Mesendoderm (in vitro differentiated cells): ENCODE results near the gene TMA7.
A peak's percentile ranks its signal among the peaks of the same experiment; 100 is the strongest.
"Not testable (repeated sequence)": the region's sequence is repeated elsewhere in the genome, so short reads cannot be mapped to it uniquely, and the experiment has no call there.

ENCODE experiments used
- DNase-seq: peaks from one replicate; pipeline ENCODE4 v3.0.0; 2013
- H2AK5ac ChIP-seq: 2 replicates; pipeline ENCODE4 v1.6.1; 2013; ENCODE audit warnings: low read length, inconsistent platforms
- H2BK120ac ChIP-seq: 2 replicates; pipeline ENCODE4 v1.6.1; 2013; ENCODE audit warnings: low read depth, mild to moderate bottlenecking, low read length, moderate library complexity, mixed read lengths
- H2BK15ac ChIP-seq: replicated peaks from 2 replicates; pipeline ENCODE4 v1.6.1; 2013; ENCODE audit warnings: low read depth, mild to moderate bottlenecking, moderate library complexity
- H2BK5ac ChIP-seq: 2 replicates; pipeline ENCODE4 v1.6.1; 2013; ENCODE audit warnings: low read length, inconsistent platforms
- H3K18ac ChIP-seq: 2 replicates; pipeline ENCODE4 v1.6.1; 2013; ENCODE audit warnings: mild to moderate bottlenecking, low read length, mixed read lengths
- H3K23ac ChIP-seq: one replicate; pipeline ENCODE4 v1.6.1; 2013; ENCODE audit warnings: low read length
- H3K27ac ChIP-seq: 2 replicates; pipeline ENCODE4 v1.5.1; 2013; ENCODE audit warnings: low read depth, mild to moderate bottlenecking, inconsistent platforms, low read length, moderate library complexity
- H3K27me3 ChIP-seq: 2 replicates; pipeline ENCODE4 v1.6.1; 2013; ENCODE audit warnings: low read length, control low read depth, mild to moderate bottlenecking, inconsistent platforms; ENCODE audit not compliant: insufficient read depth, poor library complexity
- H3K36me3 ChIP-seq: 2 replicates; pipeline ENCODE4 v1.6.1; 2013; ENCODE audit warnings: low read length, inconsistent platforms; ENCODE audit not compliant: control insufficient read depth, insufficient read depth
- H3K4ac ChIP-seq: one replicate; pipeline ENCODE4 v1.6.1; 2013; ENCODE audit warnings: low read depth, mild to moderate bottlenecking, low read length, moderate library complexity
- H3K4me1 ChIP-seq: 2 replicates; pipeline ENCODE4 v1.6.1; 2013; ENCODE audit warnings: low read depth, low read length, inconsistent platforms; ENCODE audit not compliant: control insufficient read depth
- H3K4me2 ChIP-seq: 2 replicates; pipeline ENCODE4 v1.6.1; 2013; ENCODE audit warnings: low read length
- H3K4me3 ChIP-seq: 2 replicates; pipeline ENCODE4 v1.5.1; 2013; ENCODE audit warnings: mild to moderate bottlenecking, low read length
- H3K56ac ChIP-seq: one replicate; pipeline ENCODE4 v1.6.1; 2013; ENCODE audit warnings: low read length
- H3K79me1 ChIP-seq: 2 replicates; pipeline ENCODE4 v1.6.1; 2013; ENCODE audit warnings: low read length, inconsistent platforms
- H3K79me2 ChIP-seq: 2 replicates; pipeline ENCODE4 v1.6.1; 2013; ENCODE audit warnings: mild to moderate bottlenecking, low read length; ENCODE audit not compliant: control insufficient read depth, insufficient read depth
- H3K9ac ChIP-seq: 2 replicates; pipeline ENCODE4 v1.6.1; 2013; ENCODE audit warnings: low read length, inconsistent platforms
- H4K5ac ChIP-seq: one replicate; pipeline ENCODE4 v1.6.1; 2013; ENCODE audit warnings: low read length
- H4K8ac ChIP-seq: one replicate; pipeline ENCODE4 v1.6.1; 2013; ENCODE audit warnings: low read depth, mild to moderate bottlenecking, control low read depth, low read length, moderate library complexity
- WGBS: extraction: QIAGEN DNeasy Blood & Tissue Kit; methylation state at CpG from one replicate; pipeline ENCODE4 v1.1.7; 2013; ENCODE audit warnings: low lambda C conversion rate, missing lambda C conversion rate; ENCODE audit not compliant: insufficient coverage; ENCODE audit errors: extremely low coverage; 5-methylcytosine and 5-hydroxymethylcytosine counted together

TMA7 gene

GRCh38 chr3:48399387-48400172 is 40.5 kb upstream of the TMA7 start:
- no peak overlapping the region for H2BK120ac ChIP-seq
- no peak for DNase-seq
- H3K9ac ChIP-seq, result no peak overlapping the region
- H3K79me2 ChIP-seq, result no peaks in the 10 kb centered on the region
- no peak overlapping the region for H2BK5ac ChIP-seq
- no peak overlapping the region for H3K18ac ChIP-seq
- no peaks in the 10 kb centered on the region for H3K4me1 ChIP-seq
- H3K4me3 ChIP-seq, result no peak overlapping the region
- H3K4me2 ChIP-seq, result no peak overlapping the region
- H4K5ac ChIP-seq, result no peak overlapping the region
- no peak overlapping the region for H3K56ac ChIP-seq
- H3K27me3 ChIP-seq, result no peaks in the 10 kb centered on the region
- no peak overlapping the region for H2BK15ac ChIP-seq
- no peak overlapping the region for H3K4ac ChIP-seq
- H3K79me1 ChIP-seq, result no peaks in the 10 kb centered on the region
- H4K8ac ChIP-seq, result no peak overlapping the region
- H2AK5ac ChIP-seq, result no peak overlapping the region
- no CpG with 5 or more reads among the region's 4 CpGs for WGBS
- no peak overlapping the region for H3K23ac ChIP-seq
- no peak overlapping the region for H3K27ac ChIP-seq
- H3K36me3 ChIP-seq, result peaks cover 7% of the 10 kb centered on the region

- DNase-seq, result peak; percentile 82
- H3K4me1 ChIP-seq, result no peaks in the 10 kb centered on the region
- H3K4ac ChIP-seq, result no peak overlapping the region
- H3K79me1 ChIP-seq, result no peaks in the 10 kb centered on the region
- no peak overlapping the region for H3K23ac ChIP-seq
- H2AK5ac ChIP-seq, result no peak overlapping the region
- H3K56ac ChIP-seq, result no peak overlapping the region
- no peak overlapping the region for H3K4me2 ChIP-seq
- H3K4me3 ChIP-seq, result no peak overlapping the region
- no peak overlapping the region for H2BK120ac ChIP-seq
- peaks cover 12% of the 10 kb centered on the region for H3K36me3 ChIP-seq
- H3K79me2 ChIP-seq, result no peaks in the 10 kb centered on the region
- no peak overlapping the region for H2BK5ac ChIP-seq
- H2BK15ac ChIP-seq, result no peak overlapping the region
- no peak overlapping the region for H4K8ac ChIP-seq
- H3K18ac ChIP-seq, result no peak overlapping the region
- H3K27ac ChIP-seq, result no peak overlapping the region
- no peaks in the 10 kb centered on the region for H3K27me3 ChIP-seq
- no peak overlapping the region for H3K9ac ChIP-seq
- H4K5ac ChIP-seq, result no peak overlapping the region
- no CpG with 5 or more reads among the region's 6 CpGs for WGBS
These were observed 39.1 kb upstream of the TMA7 start for GRCh38 chr3:48400824-48401433.

DNA sequence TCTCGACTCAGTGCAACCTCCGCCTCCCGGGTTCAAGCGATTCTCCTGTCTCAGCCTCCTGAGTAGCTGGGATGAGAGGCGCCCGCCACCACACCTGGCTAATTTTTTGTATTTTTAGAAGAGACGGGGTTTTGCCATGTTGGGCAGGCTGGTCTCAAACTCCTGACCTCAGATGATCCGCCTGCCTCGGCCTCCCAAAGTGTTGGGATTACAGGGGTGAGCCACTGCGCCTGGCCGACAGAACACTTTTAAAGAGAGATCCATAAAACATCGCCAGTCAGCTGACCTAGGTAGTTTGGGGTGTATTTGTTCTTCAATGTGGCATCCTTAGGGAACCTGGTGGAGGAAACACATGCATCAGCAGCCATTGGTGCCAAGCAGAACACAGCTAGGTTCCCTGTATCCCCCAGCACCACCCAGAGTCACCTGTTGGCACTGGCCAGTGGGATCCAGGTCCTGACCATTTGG is 38.6 kb upstream of the TMA7 start:
- H3K4me2 ChIP-seq, H3K4ac ChIP-seq, H3K18ac ChIP-seq, DNase-seq, H3K23ac ChIP-seq, H3K79me1 ChIP-seq, H2BK120ac ChIP-seq, H3K56ac ChIP-seq, H3K9ac ChIP-seq, H3K27me3 ChIP-seq, H3K4me3 ChIP-seq, H3K79me2 ChIP-seq, H2BK5ac ChIP-seq, H4K5ac ChIP-seq, H2AK5ac ChIP-seq, H3K4me1 ChIP-seq, H3K27ac ChIP-seq, H2BK15ac ChIP-seq, H4K8ac ChIP-seq: not testable (repeated sequence)
- H3K36me3 ChIP-seq, result peaks cover 15% of the 10 kb centered on the region
- WGBS, result no CpG with 5 or more reads among the region's 12 CpGs

- no peaks in the 10 kb centered on the region for H3K4me1 ChIP-seq
- H3K18ac ChIP-seq, result no peak overlapping the region
- H3K79me2 ChIP-seq, result no peaks in the 10 kb centered on the region
- H3K56ac ChIP-seq, result no peak overlapping the region
- H2BK5ac ChIP-seq, result no peak overlapping the region
- no peak overlapping the region for H4K8ac ChIP-seq
- DNase-seq, result no peak
- H3K4ac ChIP-seq, result no peak overlapping the region
- H3K27ac ChIP-seq, result no peak overlapping the region
- no peaks in the 10 kb centered on the region for H3K79me1 ChIP-seq
- no peak overlapping the region for H4K5ac ChIP-seq
- no CpG with 5 or more reads among the region's 8 CpGs for WGBS
- no peak overlapping the region for H3K9ac ChIP-seq
- no peak overlapping the region for H3K23ac ChIP-seq
- no peak overlapping the region for H3K4me3 ChIP-seq
- peaks cover 17% of the 10 kb centered on the region for H3K36me3 ChIP-seq
- H2BK15ac ChIP-seq, result no peak overlapping the region
- H2AK5ac ChIP-seq, result no peak overlapping the region
- H2BK120ac ChIP-seq, result no peak overlapping the region
- H3K27me3 ChIP-seq, result no peaks in the 10 kb centered on the region
- no peak overlapping the region for H3K4me2 ChIP-seq
These were observed 37.8 kb upstream of the TMA7 start for GRCh38 chr3:48402281-48402732.

DNA sequence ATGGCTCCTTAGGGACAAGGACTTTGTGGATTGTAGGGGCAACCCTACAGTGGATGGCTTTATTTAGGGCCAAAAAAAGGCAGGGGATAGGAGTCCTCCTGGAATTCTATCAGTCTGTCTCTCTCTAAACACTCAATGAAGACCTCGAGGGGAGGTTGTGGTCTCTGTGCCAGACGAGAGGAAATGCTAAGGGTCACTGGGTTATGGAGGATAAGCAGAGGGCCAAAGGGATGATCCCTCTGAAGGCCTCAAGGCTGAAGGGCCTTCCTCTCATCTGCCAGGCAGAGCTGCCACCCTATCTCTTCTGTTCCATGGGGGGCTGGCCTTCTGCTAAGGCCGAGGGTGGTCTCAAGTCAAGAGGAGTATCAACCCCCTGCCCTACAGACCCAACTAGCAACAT is 37.1 kb upstream of the TMA7 start:
- Histone ChIP-seq H3K27ac (no peak overlapping the region), H3K27me3 (no peaks in the 10 kb centered on the region), H3K79me1 (no peaks in the 10 kb centered on the region), H2AK5ac (no peak overlapping the region), H3K36me3 (peaks cover 20% of the 10 kb centered on the region), H3K56ac (no peak overlapping the region), H3K18ac (no peak overlapping the region), H4K8ac (no peak overlapping the region), H4K5ac (no peak overlapping the region), H2BK120ac (no peak overlapping the region), H3K4me2 (no peak overlapping the region), H3K4ac (no peak overlapping the region), H3K79me2 (no peaks in the 10 kb centered on the region), H2BK15ac (no peak overlapping the region), H3K4me1 (no peaks in the 10 kb centered on the region), H3K4me3 (no peak overlapping the region), H3K23ac (no peak overlapping the region), H3K9ac (no peak overlapping the region), H2BK5ac (no peak overlapping the region)
- no CpG with 5 or more reads among the region's 3 CpGs for WGBS
- no peak for DNase-seq
